GM23338 (cell line): ENCODE data around the gene BICDL2. TPM values are rescaled to one million over a fixed set of nuclear protein-coding genes. Genes with fewer than 3 reads are reported as not detected.

Experiments
- ATAC-seq: fragments of 200-7000 bp; cut with Tn5 transposase; 3 replicates; pipeline ENCODE4 v1.9.1; 2020
- DNase-seq: peaks from one replicate; pipeline ENCODE4 v3.0.0-alpha.2; 2015; ENCODE audit warnings: low spot score
- H2AFZ ChIP-seq: fragments of 200-600 bp; sonication (generic); 2 replicates; pipeline ENCODE4 v1.8.0; 2016; ENCODE audit warnings: antibody characterized with exemption, mild to moderate bottlenecking, moderate library complexity
- H3F3A ChIP-seq: fragments of 200-600 bp; sonication (generic); replicated peaks from 2 replicates; pipeline ENCODE4 v1.8.0; 2017; ENCODE audit warnings: antibody characterized with exemption, mixed run types, low read depth
- H3K27ac ChIP-seq: fragments of 200-600 bp; sonication (generic); 2 replicates; pipeline ENCODE4 v1.6.1; 2016; ENCODE audit warnings: low read depth
- H3K27me3 ChIP-seq: fragments of 200-600 bp; sonication (generic); 2 replicates; pipeline ENCODE4 v1.8.0; 2016; ENCODE audit warnings: mild to moderate bottlenecking, mixed run types, moderate library complexity; ENCODE audit not compliant: insufficient read depth
- H3K36me3 ChIP-seq: fragments of 200-600 bp; sonication (generic); 2 replicates; pipeline ENCODE4 v1.8.0; 2016; ENCODE audit warnings: mild to moderate bottlenecking; ENCODE audit not compliant: insufficient read depth
- H3K4me1 ChIP-seq: fragments of 200-600 bp; sonication (generic); 2 replicates; pipeline ENCODE4 v1.8.0; 2016; ENCODE audit warnings: mild to moderate bottlenecking, moderate library complexity; ENCODE audit not compliant: insufficient read depth
- H3K4me2 ChIP-seq: fragments of 200-600 bp; sonication (generic); 2 replicates; pipeline ENCODE4 v1.7.1; 2017; ENCODE audit warnings: mixed run types
- H3K4me3 ChIP-seq: fragments of 200-600 bp; sonication (generic); 2 replicates; pipeline ENCODE4 v1.6.1; 2016; ENCODE audit warnings: mixed run types
- H3K79me2 ChIP-seq: fragments of 200-600 bp; sonication (generic); replicated peaks from 2 replicates; pipeline ENCODE4 v1.8.0; 2017; ENCODE audit warnings: mild to moderate bottlenecking; ENCODE audit not compliant: insufficient read depth
- H3K9me2 ChIP-seq: fragments of 200-600 bp; sonication (generic); 2 replicates; pipeline ENCODE4 v1.8.0; 2017; ENCODE audit not compliant: insufficient read depth
- H4K20me1 ChIP-seq: fragments of 200-600 bp; sonication (generic); replicated peaks from 2 replicates; pipeline ENCODE4 v1.8.0; 2017; ENCODE audit warnings: mild to moderate bottlenecking; ENCODE audit not compliant: insufficient read depth
- H3K27ac Mint-ChIP-seq: 2 replicates; pipeline ENCODE4 v1.8.0; 2020; ENCODE audit warnings: inconsistent platforms, mild to moderate bottlenecking, moderate library complexity, mixed read lengths
- H3K27me3 Mint-ChIP-seq: 3 replicates; pipeline ENCODE4 v1.8.0; 2022; ENCODE audit warnings: low read depth, mild to moderate bottlenecking, moderate library complexity, mixed read lengths, inconsistent platforms; ENCODE audit not compliant: insufficient read depth, poor library complexity
- H3K36me3 Mint-ChIP-seq: 3 replicates; pipeline ENCODE4 v1.8.0; 2021; ENCODE audit warnings: low read depth, mild to moderate bottlenecking, inconsistent platforms, moderate library complexity, mixed read lengths
- H3K4me1 Mint-ChIP-seq: 3 replicates; pipeline ENCODE4 v1.8.0; 2020; ENCODE audit warnings: mild to moderate bottlenecking, inconsistent platforms, mixed read lengths
- H3K4me3 Mint-ChIP-seq: 3 replicates; pipeline ENCODE4 v1.8.0; 2021; ENCODE audit warnings: moderate library complexity, mild to moderate bottlenecking, inconsistent platforms, mixed read lengths
- H3K9me3 Mint-ChIP-seq: 3 replicates; pipeline ENCODE4 v1.8.0; 2020; ENCODE audit warnings: moderate library complexity, mild to moderate bottlenecking, inconsistent platforms, mixed read lengths
- CREB1 ChIP-seq: fragments of 250-450 bp; sonication (Bioruptor Pico); IDR thresholded peaks from 2 replicates; pipeline ENCODE4 v1.5.0; 2020; ENCODE audit warnings: low read depth, mild to moderate bottlenecking, moderate library complexity
- CTCF ChIP-seq, 2 experiments: fragments of 200-600 bp in 1 of 2; sonication (generic) in 1 of 2; conservative IDR thresholded peaks; 2 replicates each; pipeline versions ENCODE4 v1.5.1 to v1.6.1; 2016 to 2017; ENCODE audit warnings: antibody characterized with exemption in 2 of 2, low read depth in 2 of 2, mild to moderate bottlenecking in 2 of 2, moderate library complexity in 1 of 2
- EZH2phosphoT487 ChIP-seq: fragments of 200-600 bp; sonication (generic); IDR thresholded peaks from one replicate; pipeline ENCODE4 v1.8.1; 2018; ENCODE audit warnings: antibody characterized with exemption; ENCODE audit not compliant: unreplicated experiment
- POLR2AphosphoS5 ChIP-seq: IDR thresholded peaks from 2 replicates; pipeline ENCODE4 v1.6.1; 2016; ENCODE audit warnings: antibody characterized with exemption, low read depth
- STAT1 ChIP-seq: IDR thresholded peaks from one replicate; pipeline ENCODE4 v1.6.1; 2016; ENCODE audit warnings: antibody characterized with exemption; ENCODE audit not compliant: unreplicated experiment
- ZNF114 ChIP-seq: fragments of 250-450 bp; sonication (Bioruptor Pico); IDR thresholded peaks from 2 replicates; pipeline ENCODE4 v1.5.0; 2020; ENCODE audit warnings: mild to moderate bottlenecking, moderate library complexity
- polyA plus RNA-seq: library from polyadenylated mRNA; unstranded; fragments of >200 nt; fragmentation: Nextera tagmentation; extraction: Ambion mirVana; gene quantifications from 2 replicates; pipeline ENCODE4 v1.2.1, GENCODE V29; 2016
- total RNA-seq: library from RNA; depleted of rRNA; stranded (reverse); fragments of >200 nt; shearing (Covaris generic); gene quantifications from 2 replicates; pipeline ENCODE4 v1.2.3, GENCODE V29; 2014
- TF ChIP-seq, protein P1 (sequence below): IDR thresholded peaks from one replicate; pipeline ENCODE4 v1.6.1; 2018; ENCODE audit warnings: antibody characterized with exemption; ENCODE audit not compliant: unreplicated experiment
- TF ChIP-seq, protein P2 (sequence below): IDR thresholded peaks from 2 replicates; pipeline ENCODE4 v1.6.1; 2016; ENCODE audit warnings: antibody characterized with exemption

The BICDL2 gene
- total and polyA plus RNA-seq, 2 experiments from 2014 or later = 12.7 to 18.4 TPM

GRCh38 chr16:3021449-3022207 lies 15.1 kb downstream of the BICDL2 start:
- Histone ChIP-seq H3K79me2 (peaks cover 30% of the 10 kb centered on the region), H3K4me1 (peaks cover 36% of the 10 kb centered on the region), H2AFZ (no peak overlapping the region), H3F3A (peaks cover 54% of the 10 kb centered on the region), H3K27ac (peak overlapping the region; percentile 99), H3K4me3 (peak overlapping the region; percentile 85), H4K20me1 (peaks cover 27% of the 10 kb centered on the region), H3K4me2 (peak overlapping the region; percentile 97), H3K27me3 (no peaks in the 10 kb centered on the region; the same call in 1 of the 2 replicates), H3K9me2 (no peaks in the 10 kb centered on the region), H3K36me3 (no peaks in the 10 kb centered on the region)
- peak; percentile 97 for DNase-seq
- peaks cover 30% of the 10 kb centered on the region for H3K4me1 Mint-ChIP-seq
- H3K27me3 Mint-ChIP-seq = peaks cover 46% of the 10 kb centered on the region
- H3K9me3 Mint-ChIP-seq = peaks cover 5% of the 10 kb centered on the region; the same call in 2 of the 3 replicates
- H3K4me3 Mint-ChIP-seq = peak overlapping the region; percentile 96
- TF ChIP-seq CTCF (conservative IDR thresholded peaks at IDR 0.05; ENCODE audit: low read depth in 2 of 2) (peak; percentile 54 to 72), ZNF114 (no peak), POLR2AphosphoS5 (no peak), CREB1 (CRISPR knock-in tag) (no peak), STAT1 (no peak), EZH2phosphoT487 (no peak)
- TF ChIP-seq, protein P1, sequence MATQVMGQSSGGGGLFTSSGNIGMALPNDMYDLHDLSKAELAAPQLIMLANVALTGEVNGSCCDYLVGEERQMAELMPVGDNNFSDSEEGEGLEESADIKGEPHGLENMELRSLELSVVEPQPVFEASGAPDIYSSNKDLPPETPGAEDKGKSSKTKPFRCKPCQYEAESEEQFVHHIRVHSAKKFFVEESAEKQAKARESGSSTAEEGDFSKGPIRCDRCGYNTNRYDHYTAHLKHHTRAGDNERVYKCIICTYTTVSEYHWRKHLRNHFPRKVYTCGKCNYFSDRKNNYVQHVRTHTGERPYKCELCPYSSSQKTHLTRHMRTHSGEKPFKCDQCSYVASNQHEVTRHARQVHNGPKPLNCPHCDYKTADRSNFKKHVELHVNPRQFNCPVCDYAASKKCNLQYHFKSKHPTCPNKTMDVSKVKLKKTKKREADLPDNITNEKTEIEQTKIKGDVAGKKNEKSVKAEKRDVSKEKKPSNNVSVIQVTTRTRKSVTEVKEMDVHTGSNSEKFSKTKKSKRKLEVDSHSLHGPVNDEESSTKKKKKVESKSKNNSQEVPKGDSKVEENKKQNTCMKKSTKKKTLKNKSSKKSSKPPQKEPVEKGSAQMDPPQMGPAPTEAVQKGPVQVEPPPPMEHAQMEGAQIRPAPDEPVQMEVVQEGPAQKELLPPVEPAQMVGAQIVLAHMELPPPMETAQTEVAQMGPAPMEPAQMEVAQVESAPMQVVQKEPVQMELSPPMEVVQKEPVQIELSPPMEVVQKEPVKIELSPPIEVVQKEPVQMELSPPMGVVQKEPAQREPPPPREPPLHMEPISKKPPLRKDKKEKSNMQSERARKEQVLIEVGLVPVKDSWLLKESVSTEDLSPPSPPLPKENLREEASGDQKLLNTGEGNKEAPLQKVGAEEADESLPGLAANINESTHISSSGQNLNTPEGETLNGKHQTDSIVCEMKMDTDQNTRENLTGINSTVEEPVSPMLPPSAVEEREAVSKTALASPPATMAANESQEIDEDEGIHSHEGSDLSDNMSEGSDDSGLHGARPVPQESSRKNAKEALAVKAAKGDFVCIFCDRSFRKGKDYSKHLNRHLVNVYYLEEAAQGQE = no peak
- TF ChIP-seq, protein P2, sequence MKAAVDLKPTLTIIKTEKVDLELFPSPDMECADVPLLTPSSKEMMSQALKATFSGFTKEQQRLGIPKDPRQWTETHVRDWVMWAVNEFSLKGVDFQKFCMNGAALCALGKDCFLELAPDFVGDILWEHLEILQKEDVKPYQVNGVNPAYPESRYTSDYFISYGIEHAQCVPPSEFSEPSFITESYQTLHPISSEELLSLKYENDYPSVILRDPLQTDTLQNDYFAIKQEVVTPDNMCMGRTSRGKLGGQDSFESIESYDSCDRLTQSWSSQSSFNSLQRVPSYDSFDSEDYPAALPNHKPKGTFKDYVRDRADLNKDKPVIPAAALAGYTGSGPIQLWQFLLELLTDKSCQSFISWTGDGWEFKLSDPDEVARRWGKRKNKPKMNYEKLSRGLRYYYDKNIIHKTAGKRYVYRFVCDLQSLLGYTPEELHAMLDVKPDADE = no peak
- peak; percentile 27 for ATAC-seq
- H3K36me3 Mint-ChIP-seq = peaks cover 40% of the 10 kb centered on the region
- peak overlapping the region; percentile 98 for H3K27ac Mint-ChIP-seq
